Measurements from ENCODE around the gene PGLYRP3. TPM values are rescaled to one million over a fixed set of nuclear protein-coding genes. Genes with fewer than 3 reads are reported as not detected.

PGLYRP3 gene
- total and polyA plus RNA-seq, 2 experiments from 2014 or later, result not detected

GRCh38 chr1:153342178-153342577 lies 29.4 kb upstream of the PGLYRP3 start:
- no peaks in the 10 kb centered on the region for H3K36me3 ChIP-seq (ENCODE audit: insufficient read depth)
- Mint-ChIP-seq H3K36me3 (ENCODE audit: low read depth) (no peaks in the 10 kb centered on the region), H3K27ac (no peak overlapping the region), H3K9me3 (no peaks in the 10 kb centered on the region), H3K4me1 (peaks cover 12% of the 10 kb centered on the region; the same call in 2 of the 3 replicates), H3K4me3 (no peak overlapping the region), H3K27me3 (ENCODE audit: insufficient read depth, low read depth, poor library complexity) (peaks cover 10% of the 10 kb centered on the region)
- TF ChIP-seq NANOG (IDR thresholded peaks at IDR 0.05; ENCODE audit: borderline replicate concordance) (no peak), ZNF114 (CRISPR knock-in tag; IDR thresholded peaks at IDR 0.05) (no peak), CREB1 (CRISPR knock-in tag; IDR thresholded peaks at IDR 0.05; ENCODE audit: low read depth) (no peak), ZNF462 (CRISPR knock-in tag; IDR thresholded peaks at IDR 0.05) (no peak), STAT1 (IDR thresholded peaks at IDR 0.05; ENCODE audit: unreplicated experiment) (no peak), ETS1 (IDR thresholded peaks at IDR 0.05) (no peak), JUNB (IDR thresholded peaks at IDR 0.05; ENCODE audit: unreplicated experiment) (no peak), ZNF331 (CRISPR knock-in tag; IDR thresholded peaks at IDR 0.05; ENCODE audit: low read depth) (no peak), EZH2phosphoT487 (IDR thresholded peaks at IDR 0.05; ENCODE audit: unreplicated experiment) (no peak), EZH2 (IDR thresholded peaks at IDR 0.05; ENCODE audit: low read depth, unreplicated experiment) (no peak)
- TF ChIP-seq, protein P1, sequence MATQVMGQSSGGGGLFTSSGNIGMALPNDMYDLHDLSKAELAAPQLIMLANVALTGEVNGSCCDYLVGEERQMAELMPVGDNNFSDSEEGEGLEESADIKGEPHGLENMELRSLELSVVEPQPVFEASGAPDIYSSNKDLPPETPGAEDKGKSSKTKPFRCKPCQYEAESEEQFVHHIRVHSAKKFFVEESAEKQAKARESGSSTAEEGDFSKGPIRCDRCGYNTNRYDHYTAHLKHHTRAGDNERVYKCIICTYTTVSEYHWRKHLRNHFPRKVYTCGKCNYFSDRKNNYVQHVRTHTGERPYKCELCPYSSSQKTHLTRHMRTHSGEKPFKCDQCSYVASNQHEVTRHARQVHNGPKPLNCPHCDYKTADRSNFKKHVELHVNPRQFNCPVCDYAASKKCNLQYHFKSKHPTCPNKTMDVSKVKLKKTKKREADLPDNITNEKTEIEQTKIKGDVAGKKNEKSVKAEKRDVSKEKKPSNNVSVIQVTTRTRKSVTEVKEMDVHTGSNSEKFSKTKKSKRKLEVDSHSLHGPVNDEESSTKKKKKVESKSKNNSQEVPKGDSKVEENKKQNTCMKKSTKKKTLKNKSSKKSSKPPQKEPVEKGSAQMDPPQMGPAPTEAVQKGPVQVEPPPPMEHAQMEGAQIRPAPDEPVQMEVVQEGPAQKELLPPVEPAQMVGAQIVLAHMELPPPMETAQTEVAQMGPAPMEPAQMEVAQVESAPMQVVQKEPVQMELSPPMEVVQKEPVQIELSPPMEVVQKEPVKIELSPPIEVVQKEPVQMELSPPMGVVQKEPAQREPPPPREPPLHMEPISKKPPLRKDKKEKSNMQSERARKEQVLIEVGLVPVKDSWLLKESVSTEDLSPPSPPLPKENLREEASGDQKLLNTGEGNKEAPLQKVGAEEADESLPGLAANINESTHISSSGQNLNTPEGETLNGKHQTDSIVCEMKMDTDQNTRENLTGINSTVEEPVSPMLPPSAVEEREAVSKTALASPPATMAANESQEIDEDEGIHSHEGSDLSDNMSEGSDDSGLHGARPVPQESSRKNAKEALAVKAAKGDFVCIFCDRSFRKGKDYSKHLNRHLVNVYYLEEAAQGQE (IDR thresholded peaks at IDR 0.05; ENCODE audit: unreplicated experiment), result no peak
- H3F3A ChIP-seq (replicated peaks; ENCODE audit: low read depth), result no peaks in the 10 kb centered on the region
- H3K27ac ChIP-seq (ENCODE audit: low read depth), result no peak overlapping the region
- H3K79me2 ChIP-seq (replicated peaks; ENCODE audit: insufficient read depth), result no peaks in the 10 kb centered on the region
- H3K4me2 ChIP-seq, result no peak overlapping the region
- ATAC-seq (no peak), DNase-seq (ENCODE audit: low spot score) (no peak)
- H3K4me1 ChIP-seq (ENCODE audit: insufficient read depth), result no peaks in the 10 kb centered on the region
- peaks cover 18% of the 10 kb centered on the region for H3K9me2 ChIP-seq (ENCODE audit: insufficient read depth)
- no peaks in the 10 kb centered on the region for H3K27me3 ChIP-seq (ENCODE audit: insufficient read depth)
- H4K20me1 ChIP-seq (replicated peaks; ENCODE audit: insufficient read depth), result no peaks in the 10 kb centered on the region
- H3K4me3 ChIP-seq, result no peak overlapping the region
- H2AFZ ChIP-seq, result no peak overlapping the region
